ENCODE results near the gene NTF3. TPM values are rescaled to one million over a fixed set of nuclear protein-coding genes. Genes with fewer than 3 reads are reported as not detected.

NTF3 gene
- total RNA-seq, 1 experiment from 2014 or later: not detected

- ATAC-seq (no peak), DNase-seq (ENCODE audit: low read depth, low spot score) (no peak)
- Histone ChIP-seq H2AFZ (ENCODE audit: low read depth, low read length, poor library complexity, severe bottlenecking) (no peak overlapping the region), H3K4me3 (replicated peaks in 1 of 2; ENCODE audit: low read depth in 1 of 2, low read length in 2 of 2) (no peak overlapping the region), H3K27me3 (ENCODE audit: insufficient read depth, low read length) (peaks cover 62% of the 10 kb centered on the region), H3K4me2 (ENCODE audit: low read length) (no peak overlapping the region), H3K9me2 (ENCODE audit: insufficient read depth) (no peaks in the 10 kb centered on the region), H3K79me2 (ENCODE audit: insufficient read depth, low read length) (no peaks in the 10 kb centered on the region), H3K9me3 (ENCODE audit: control insufficient read depth in 1 of 2, insufficient read depth in 1 of 2, low read depth in 1 of 2, low read length in 2 of 2) (no peaks in the 10 kb centered on the region), H3K27ac (ENCODE audit: low read depth, low read length) (no peak overlapping the region), H4K20me1 (ENCODE audit: insufficient read depth) (no peaks in the 10 kb centered on the region), H3K36me3 (ENCODE audit: control insufficient read depth in 1 of 2, insufficient read depth in 2 of 2, low read length in 2 of 2) (no peaks in the 10 kb centered on the region), H3K4me1 (ENCODE audit: control insufficient read depth in 1 of 2, insufficient read depth in 2 of 2, low read length in 2 of 2) (no peaks in the 10 kb centered on the region), H3K9ac (ENCODE audit: low read length) (no peak overlapping the region)
- BruUV-seq (replicated peaks): no TSS peak
- intact Hi-C loops (cut with micrococcal nuclease): no loop called here
- ChIA-PET POLR2A (no interaction called here), CTCF (no interaction called here), RAD21 (ENCODE audit: low non-redundant PET in 1 of 2, low total read pairs in 2 of 2, uncharacterized antibody in 2 of 2, unreplicated experiment in 2 of 2) (no interaction called here)
- TF ChIP-seq CBX3 (IDR thresholded peaks at IDR 0.05; ENCODE audit: low read depth): no peak
- TF ChIP-seq EGR1 (IDR thresholded peaks at IDR 0.05; ENCODE audit: low read depth): no peak
- TF ChIP-seq POLR2AphosphoS5 (IDR thresholded peaks at IDR 0.05; ENCODE audit: low read depth, low read length): no peak
- no peak for TF ChIP-seq EZH2phosphoT487 (IDR thresholded peaks at IDR 0.05; ENCODE audit: borderline replicate concordance)
- no peak for TF ChIP-seq SRF (IDR thresholded peaks at IDR 0.05; ENCODE audit: low read depth)
- TF ChIP-seq, protein P1, sequence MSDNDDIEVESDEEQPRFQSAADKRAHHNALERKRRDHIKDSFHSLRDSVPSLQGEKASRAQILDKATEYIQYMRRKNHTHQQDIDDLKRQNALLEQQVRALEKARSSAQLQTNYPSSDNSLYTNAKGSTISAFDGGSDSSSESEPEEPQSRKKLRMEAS (IDR thresholded peaks at IDR 0.05): no peak
- no peak for TF ChIP-seq CEBPB (IDR thresholded peaks at IDR 0.05; ENCODE audit: low read depth)
- TF ChIP-seq CTCF (IDR thresholded peaks at IDR 0.05 in 2 of 3, conservative IDR thresholded peaks at IDR 0.05 in 1 of 3; ENCODE audit: borderline replicate concordance in 1 of 3, insufficient read depth in 1 of 3, low read depth in 2 of 3, low read length in 2 of 3): no peak
- TF ChIP-seq YY1 (IDR thresholded peaks at IDR 0.05; ENCODE audit: extremely low read depth, insufficient replicate concordance, low read depth, low read length): no peak
- TF ChIP-seq, protein P2, sequence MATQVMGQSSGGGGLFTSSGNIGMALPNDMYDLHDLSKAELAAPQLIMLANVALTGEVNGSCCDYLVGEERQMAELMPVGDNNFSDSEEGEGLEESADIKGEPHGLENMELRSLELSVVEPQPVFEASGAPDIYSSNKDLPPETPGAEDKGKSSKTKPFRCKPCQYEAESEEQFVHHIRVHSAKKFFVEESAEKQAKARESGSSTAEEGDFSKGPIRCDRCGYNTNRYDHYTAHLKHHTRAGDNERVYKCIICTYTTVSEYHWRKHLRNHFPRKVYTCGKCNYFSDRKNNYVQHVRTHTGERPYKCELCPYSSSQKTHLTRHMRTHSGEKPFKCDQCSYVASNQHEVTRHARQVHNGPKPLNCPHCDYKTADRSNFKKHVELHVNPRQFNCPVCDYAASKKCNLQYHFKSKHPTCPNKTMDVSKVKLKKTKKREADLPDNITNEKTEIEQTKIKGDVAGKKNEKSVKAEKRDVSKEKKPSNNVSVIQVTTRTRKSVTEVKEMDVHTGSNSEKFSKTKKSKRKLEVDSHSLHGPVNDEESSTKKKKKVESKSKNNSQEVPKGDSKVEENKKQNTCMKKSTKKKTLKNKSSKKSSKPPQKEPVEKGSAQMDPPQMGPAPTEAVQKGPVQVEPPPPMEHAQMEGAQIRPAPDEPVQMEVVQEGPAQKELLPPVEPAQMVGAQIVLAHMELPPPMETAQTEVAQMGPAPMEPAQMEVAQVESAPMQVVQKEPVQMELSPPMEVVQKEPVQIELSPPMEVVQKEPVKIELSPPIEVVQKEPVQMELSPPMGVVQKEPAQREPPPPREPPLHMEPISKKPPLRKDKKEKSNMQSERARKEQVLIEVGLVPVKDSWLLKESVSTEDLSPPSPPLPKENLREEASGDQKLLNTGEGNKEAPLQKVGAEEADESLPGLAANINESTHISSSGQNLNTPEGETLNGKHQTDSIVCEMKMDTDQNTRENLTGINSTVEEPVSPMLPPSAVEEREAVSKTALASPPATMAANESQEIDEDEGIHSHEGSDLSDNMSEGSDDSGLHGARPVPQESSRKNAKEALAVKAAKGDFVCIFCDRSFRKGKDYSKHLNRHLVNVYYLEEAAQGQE (IDR thresholded peaks at IDR 0.05; ENCODE audit: low read depth): no peak
- TF ChIP-seq FOSL1 (IDR thresholded peaks at IDR 0.05; ENCODE audit: low read depth): no peak
- TF ChIP-seq ZNF274 (IDR thresholded peaks at IDR 0.05; ENCODE audit: low read depth, low read length): no peak
- TF ChIP-seq SIN3A (IDR thresholded peaks at IDR 0.05; ENCODE audit: low read depth): no peak
- TF ChIP-seq ELF1 (IDR thresholded peaks at IDR 0.05; ENCODE audit: borderline replicate concordance, low read depth): no peak
- TF ChIP-seq JUND (IDR thresholded peaks at IDR 0.05): no peak
- no peak for TF ChIP-seq ZFX (IDR thresholded peaks at IDR 0.05)
These were observed 41.3 kb downstream of the NTF3 start for GRCh38 chr12:5473076-5473782.
